HCEC 1CT (cell line): ENCODE measurements around the gene PFDN2.
A peak's percentile ranks its signal among the peaks of the same experiment; 100 is the strongest.

Experiments used
- DNase-seq: peaks from one replicate; pipeline ENCODE4 v3.0.0-alpha.2; 2017

PFDN2 gene

GRCh38 chr1:161098210-161099068, 19.4 kb downstream of the PFDN2 start, which contains the start of gene KLHDC9:
Gene KLHDC9, plus strand, starts transcription at chr1:161098361. Its CDS starts 175 bp downstream, at chr1:161098536.
- DNase-seq: peak; percentile 61

- peak; percentile 78 for DNase-seq
These were observed 21.3 kb downstream of the PFDN2 start for GRCh38 chr1:161096530-161096929.

GRCh38 chr1:161096015-161096414, 21.8 kb downstream of the PFDN2 start:
- no peak for DNase-seq

DNA sequence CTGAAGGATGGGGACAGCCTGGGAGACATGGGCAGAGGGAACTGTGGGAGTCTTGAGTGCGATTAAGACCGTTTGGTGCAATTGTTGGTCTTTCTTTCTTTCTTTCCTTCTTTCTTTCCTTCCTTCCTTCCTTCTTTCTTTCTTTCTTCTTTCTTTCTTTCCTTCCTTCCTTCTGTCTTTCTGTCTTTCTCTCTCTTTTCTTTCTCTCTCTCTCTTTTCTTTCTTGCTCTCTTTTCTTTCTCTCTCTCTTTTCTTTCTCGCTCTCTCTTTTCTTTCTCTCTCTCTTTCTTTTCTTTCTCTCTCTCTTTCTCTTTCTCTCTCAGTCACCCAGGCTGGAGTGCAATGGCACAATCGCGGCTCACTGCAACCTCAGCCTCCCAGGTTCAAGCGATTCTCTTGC, 22.6 kb downstream of the PFDN2 start:
- no peak for DNase-seq

- no peak for DNase-seq
These were observed 23.4 kb downstream of the PFDN2 start for GRCh38 chr1:161094481-161094880.

GRCh38 chr1:161092621-161093028, 25.2 kb downstream of the PFDN2 start:
- DNase-seq: peak; percentile 50

- no peak for DNase-seq
These were observed 25.9 kb downstream of the PFDN2 start for GRCh38 chr1:161091796-161092507.

- DNase-seq: no peak
These were observed 26.7 kb downstream of the PFDN2 start for GRCh38 chr1:161091093-161091492.

DNA sequence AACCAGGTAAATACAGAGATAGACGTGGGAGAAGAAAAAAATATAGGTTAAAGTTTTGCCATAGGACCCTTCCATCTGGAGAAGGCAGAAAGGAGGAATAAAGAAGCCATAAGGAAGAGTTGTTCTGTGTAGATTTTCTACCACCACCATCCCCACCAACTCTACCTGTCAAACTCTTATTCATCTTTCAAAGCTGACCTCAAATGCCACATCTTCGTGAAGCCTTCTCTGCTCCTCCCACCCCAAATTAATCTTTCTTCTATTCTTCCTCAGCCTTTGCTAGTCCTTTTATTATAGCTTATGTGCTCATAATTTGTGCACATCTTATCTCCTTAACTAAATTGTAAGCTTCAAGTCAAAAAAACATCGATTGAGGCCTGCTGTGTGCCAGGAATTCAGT, 27.2 kb downstream of the PFDN2 start:
- DNase-seq: no peak

- no peak for DNase-seq
These were observed 27.9 kb downstream of the PFDN2 start for GRCh38 chr1:161089938-161090337.

- no peak for DNase-seq
These were observed 28.4 kb downstream of the PFDN2 start, which contains the start of gene NECTIN4 for GRCh38 chr1:161089251-161089924. Gene NECTIN4, minus strand, starts transcription at chr1:161089558. Its CDS starts 262 bp downstream, at chr1:161089296.

- peak; percentile 75 for DNase-seq
These were observed 29.2 kb downstream of the PFDN2 start for GRCh38 chr1:161088587-161089110.

DNA sequence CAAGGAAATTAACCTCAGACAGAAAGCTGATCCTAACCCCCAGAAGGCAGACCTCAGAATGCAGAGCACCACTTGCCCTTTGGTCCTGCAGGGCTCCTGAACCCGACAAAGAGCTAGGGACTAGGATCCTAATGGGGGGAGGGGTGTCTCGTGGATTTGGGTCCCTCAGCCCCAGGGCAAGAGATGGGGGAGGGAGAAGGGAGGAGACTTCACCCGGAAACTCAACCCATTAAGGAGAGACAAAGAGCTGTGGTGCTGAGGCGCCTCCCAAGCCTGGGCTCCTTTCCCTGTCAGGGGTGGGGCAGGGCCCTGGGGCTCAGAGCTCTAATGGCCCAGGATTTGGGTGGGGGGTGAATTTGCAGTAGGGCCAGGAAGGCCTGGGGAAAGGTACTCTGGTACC, 31.4 kb downstream of the PFDN2 start:
- DNase-seq: no peak

GRCh38 chr1:161085165-161085564, 32.7 kb downstream of the PFDN2 start:
- no peak for DNase-seq

DNA sequence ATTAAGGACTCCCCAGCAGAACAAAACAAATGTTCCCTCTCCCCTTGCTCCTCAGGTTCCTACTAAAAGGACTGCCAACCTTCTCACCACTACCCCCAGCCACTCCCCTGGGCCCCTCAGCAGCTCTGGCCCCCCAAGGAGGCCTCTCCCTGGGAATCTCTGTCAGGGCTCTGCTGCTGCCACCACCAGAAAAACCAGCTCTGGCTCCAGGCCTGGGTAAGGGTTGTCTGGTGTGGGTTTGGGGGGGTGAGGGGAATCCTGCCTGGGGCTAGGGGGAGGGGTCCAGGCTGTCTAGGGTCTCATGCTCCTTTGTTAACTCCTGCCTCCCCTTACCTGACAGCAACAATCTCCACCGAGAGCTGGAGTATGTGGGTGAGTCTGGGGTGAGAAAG, 33.2 kb downstream of the PFDN2 start:
- DNase-seq: no peak

GRCh38 chr1:161083748-161084596, 33.9 kb downstream of the PFDN2 start:
- peak; percentile 4 for DNase-seq

GRCh38 chr1:161082996-161083747, 34.7 kb downstream of the PFDN2 start:
- DNase-seq: peak; percentile 95

DNA sequence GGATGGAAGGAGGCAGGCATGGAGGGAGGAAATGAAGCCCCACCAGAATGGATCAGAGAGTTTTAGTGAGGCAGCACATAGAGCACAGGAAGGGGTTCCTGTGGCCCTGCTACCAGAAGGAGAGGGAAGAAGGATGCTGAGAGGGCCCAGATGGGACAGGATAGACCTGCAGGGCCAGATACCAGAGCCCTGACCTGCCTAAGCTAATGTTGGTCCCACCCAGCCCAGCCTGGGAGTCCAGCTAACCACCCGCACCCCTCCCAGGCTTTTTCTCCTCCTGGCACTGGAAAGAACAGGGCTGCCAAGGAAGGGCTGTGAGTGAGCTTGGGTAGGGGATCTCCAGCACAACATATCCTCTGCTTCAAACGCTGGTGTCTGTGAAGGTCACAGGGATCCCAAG, 35.4 kb downstream of the PFDN2 start:
- no peak for DNase-seq

GRCh38 chr1:161081519-161081918, 36.3 kb downstream of the PFDN2 start:
- DNase-seq: no peak

DNA sequence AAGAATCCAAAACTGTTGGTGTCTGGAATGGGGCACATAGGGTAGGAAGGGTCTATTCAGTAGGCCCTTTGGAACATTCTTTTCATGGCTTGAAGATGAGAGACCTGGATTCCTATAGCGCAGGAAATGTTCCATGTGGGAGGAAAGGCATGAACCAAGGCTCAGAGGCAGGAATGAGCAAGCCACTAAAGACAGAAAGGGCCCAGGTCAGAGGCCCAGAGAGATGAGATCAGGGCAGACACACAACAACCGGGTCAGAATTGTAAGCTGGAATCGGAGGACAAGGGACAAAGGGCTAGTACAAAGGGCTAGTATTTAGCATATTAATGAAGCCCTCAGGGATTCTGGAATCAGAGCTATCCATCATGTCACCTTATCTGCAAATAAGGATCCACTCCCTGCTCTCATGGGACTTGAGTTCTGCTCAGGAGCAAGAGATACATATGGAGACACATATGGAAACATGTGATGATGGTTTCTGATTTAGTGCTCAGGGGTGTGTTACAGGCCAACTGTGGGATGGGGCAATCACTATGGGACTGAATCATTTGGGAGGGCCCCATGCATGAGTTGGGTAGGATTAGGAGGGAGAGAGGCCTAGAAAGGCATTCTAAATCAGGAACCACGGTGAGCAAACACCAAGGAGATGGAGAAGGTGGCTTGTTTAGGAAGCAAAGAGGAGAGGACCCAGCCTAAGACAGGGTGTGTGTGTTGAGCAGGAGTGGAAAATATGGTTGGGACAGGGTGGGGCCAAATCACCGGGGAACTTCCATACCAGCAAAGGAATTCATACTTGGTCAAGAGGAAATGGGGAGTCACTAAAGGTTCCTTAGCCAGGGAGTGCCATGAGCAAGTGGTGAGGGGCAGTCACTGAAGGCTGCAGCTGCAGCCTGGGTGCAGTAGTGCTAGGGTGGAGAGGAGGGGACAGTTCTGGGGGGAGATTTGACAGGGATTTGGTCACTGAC, 37.1 kb downstream of the PFDN2 start:
- peak; percentile 44 for DNase-seq
